Measurements from ENCODE around the gene COL4A3. TPM values are rescaled to one million over a fixed set of nuclear protein-coding genes. Genes with fewer than 3 reads are reported as not detected.

The COL4A3 gene
- total RNA-seq, 1 donor: 1.3 TPM

DNA sequence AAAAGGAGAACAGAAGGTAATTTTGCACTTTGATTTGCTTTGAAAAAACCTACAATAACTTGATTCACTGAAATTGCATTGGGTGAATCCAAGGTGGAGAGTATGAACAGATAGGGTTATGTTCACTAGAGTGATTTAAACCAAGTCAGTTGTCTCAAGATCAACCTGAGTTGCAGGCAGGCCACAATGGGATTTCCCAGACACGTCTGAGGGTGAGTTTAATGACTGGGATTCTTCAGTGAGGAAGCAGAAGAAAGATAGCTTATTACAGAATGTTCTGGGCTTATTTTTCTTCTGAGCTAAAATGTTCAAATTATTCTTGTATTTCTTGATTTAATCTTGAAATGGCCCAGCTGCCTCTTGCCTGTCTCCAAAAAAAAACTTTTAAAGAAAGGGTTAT, 20.5 kb upstream of the COL4A3 start:
- TF ChIP-seq, protein P1, sequence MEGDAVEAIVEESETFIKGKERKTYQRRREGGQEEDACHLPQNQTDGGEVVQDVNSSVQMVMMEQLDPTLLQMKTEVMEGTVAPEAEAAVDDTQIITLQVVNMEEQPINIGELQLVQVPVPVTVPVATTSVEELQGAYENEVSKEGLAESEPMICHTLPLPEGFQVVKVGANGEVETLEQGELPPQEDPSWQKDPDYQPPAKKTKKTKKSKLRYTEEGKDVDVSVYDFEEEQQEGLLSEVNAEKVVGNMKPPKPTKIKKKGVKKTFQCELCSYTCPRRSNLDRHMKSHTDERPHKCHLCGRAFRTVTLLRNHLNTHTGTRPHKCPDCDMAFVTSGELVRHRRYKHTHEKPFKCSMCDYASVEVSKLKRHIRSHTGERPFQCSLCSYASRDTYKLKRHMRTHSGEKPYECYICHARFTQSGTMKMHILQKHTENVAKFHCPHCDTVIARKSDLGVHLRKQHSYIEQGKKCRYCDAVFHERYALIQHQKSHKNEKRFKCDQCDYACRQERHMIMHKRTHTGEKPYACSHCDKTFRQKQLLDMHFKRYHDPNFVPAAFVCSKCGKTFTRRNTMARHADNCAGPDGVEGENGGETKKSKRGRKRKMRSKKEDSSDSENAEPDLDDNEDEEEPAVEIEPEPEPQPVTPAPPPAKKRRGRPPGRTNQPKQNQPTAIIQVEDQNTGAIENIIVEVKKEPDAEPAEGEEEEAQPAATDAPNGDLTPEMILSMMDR (IDR thresholded peaks at IDR 0.05; ENCODE audit: insufficient read depth, low read length): no peak
- DNase-seq (ENCODE audit: low read depth): no peak

GRCh38 chr2:227146456-227146855, 18.0 kb upstream of the COL4A3 start:
- TF ChIP-seq, protein P1 (IDR thresholded peaks at IDR 0.05; ENCODE audit: insufficient read depth, low read length): no peak
- no peak overlapping the region for H3K4me3 ChIP-seq (ENCODE audit: low read depth, low read length)
- peak; percentile 34 for DNase-seq (ENCODE audit: low read depth)

More for the DNA sequence above, 20.5 kb upstream of the COL4A3 start:
- no peak overlapping the region for H3K4me3 ChIP-seq (ENCODE audit: low read depth, low read length)

GRCh38 chr2:227147023-227147422, 17.4 kb upstream of the COL4A3 start:
- TF ChIP-seq, protein P1 (IDR thresholded peaks at IDR 0.05; ENCODE audit: insufficient read depth, low read length): no peak
- no peak overlapping the region for H3K4me3 ChIP-seq (ENCODE audit: low read depth, low read length)
- peak; percentile 69 for DNase-seq (ENCODE audit: low read depth)

GRCh38 chr2:227148106-227148505, 16.3 kb upstream of the COL4A3 start:
- DNase-seq (ENCODE audit: low read depth): no peak
- no peak overlapping the region for H3K4me3 ChIP-seq (ENCODE audit: low read depth, low read length)
- TF ChIP-seq, protein P1 (IDR thresholded peaks at IDR 0.05; ENCODE audit: insufficient read depth, low read length): no peak

DNA sequence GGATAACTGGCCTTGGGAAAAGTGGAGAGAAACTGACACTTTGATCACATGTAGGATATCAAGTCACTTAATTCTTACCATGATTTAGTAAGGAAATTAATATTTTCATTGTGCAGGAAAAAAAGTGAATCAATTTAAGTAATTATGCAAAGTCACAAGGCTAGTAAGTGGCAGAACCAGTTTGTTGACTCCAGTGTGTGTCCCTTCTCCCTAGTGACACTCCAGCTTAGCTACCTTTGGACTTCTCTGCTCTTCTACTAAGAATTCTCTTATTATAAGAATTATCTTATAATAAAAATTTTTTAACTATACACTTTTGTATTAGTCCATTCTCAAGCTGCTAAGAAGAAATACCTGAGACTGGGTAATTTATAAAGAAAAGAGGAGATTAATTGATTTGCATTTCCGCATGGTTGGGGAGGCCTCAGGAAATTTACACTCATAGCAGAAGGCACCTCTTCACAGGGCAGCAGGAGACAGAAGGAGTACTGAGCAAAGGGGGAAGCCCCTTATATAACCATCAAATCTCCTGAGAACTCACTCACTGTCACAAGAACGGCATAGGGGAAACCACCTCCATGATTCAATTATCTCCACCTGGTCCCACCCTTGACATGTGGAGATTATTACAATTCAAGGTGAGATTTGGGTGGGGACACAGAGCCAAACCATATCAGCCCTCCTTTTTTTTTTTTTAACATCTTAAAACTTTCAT, 14.0 kb upstream of the COL4A3 start:
- no peak overlapping the region for H3K4me3 ChIP-seq (ENCODE audit: low read depth, low read length)
- TF ChIP-seq, protein P1 (IDR thresholded peaks at IDR 0.05; ENCODE audit: insufficient read depth, low read length): no peak
- no peak for DNase-seq (ENCODE audit: low read depth)

GRCh38 chr2:227152093-227152766, 12.2 kb upstream of the COL4A3 start:
- DNase-seq (ENCODE audit: low read depth): peak; percentile 55
- TF ChIP-seq, protein P1 (IDR thresholded peaks at IDR 0.05; ENCODE audit: insufficient read depth, low read length): no peak
- no peak overlapping the region for H3K4me3 ChIP-seq (ENCODE audit: low read depth, low read length)
